Pancreas (tissue), 10 donors: ENCODE results near the gene AQP12B. TPM values are rescaled to one million over a fixed set of nuclear protein-coding genes. Genes with fewer than 3 reads are reported as not detected.

Source experiments
- ATAC-seq, 4 donors: fragments of 200-7000 bp; cut with Tn5 transposase; one replicate each; pipeline versions ENCODE4 v1.8.0 to v1.9.1; 2020; ENCODE audit warnings: mild to moderate bottlenecking in 4 of 4, moderate library complexity in 4 of 4
- DNase-seq, 6 donors: peaks; one replicate each; pipeline ENCODE4 v3.0.0-alpha.2; 2020
- FAIRE-seq: peaks from 2 replicates; lab custom pipeline; 2012; peaks lifted over from hg19 to GRCh38; lab: Jason Lieb, UNC
- H3K27ac ChIP-seq, 4 donors: fragments of 200-600 bp; sonication (generic); 1 replicate in 3 of 4; 2 replicates in 1 of 4; pipeline versions ENCODE4 v1.5.0 to v1.8.0; 2020
- H3K27me3 ChIP-seq, 4 donors: fragments of 200-600 bp; one replicate each; pipeline ENCODE4 v1.8.0; 2021
- H3K36me3 ChIP-seq, 3 donors: fragments of 200-600 bp; sonication (generic) in 1 of 3; one replicate each; pipeline versions ENCODE4 v1.5.0 to v1.8.0; 2020 to 2021
- H3K4me1 ChIP-seq, 3 donors: fragments of 200-600 bp; one replicate each; pipeline ENCODE4 v1.8.0; 2021
- H3K4me3 ChIP-seq, 4 donors: fragments of 200-600 bp; sonication (generic) in 2 of 4; one replicate each; pipeline versions ENCODE4 v1.5.0 to v1.8.0; 2020 to 2021
- H3K9me3 ChIP-seq, 4 donors: fragments of 200-600 bp; one replicate each; pipeline ENCODE4 v1.8.0; 2021
- WGBS, 2 donors: extraction: QIAGEN DNeasy Blood & Tissue Kit; methylation state at CpG; one replicate each; pipeline ENCODE4 v1.1.7; 2013; 5-methylcytosine and 5-hydroxymethylcytosine counted together
- intact Hi-C, 3 donors: fragments of 100-400 bp; cut with DNase I; formaldehyde crosslinking; loops; one replicate each; pipeline versions ENCODE4 v1.11.1 to v1.14.2; 2022
- polyA plus RNA-seq, 2 donors: library from polyadenylated mRNA; stranded (reverse); fragments of 200-250 nt; gene quantifications; one replicate each; pipeline ENCODE4 v1.2.3, GENCODE V29; 2013
- total RNA-seq, 6 donors: library from RNA; stranded (reverse); fragmentation: NEBNext Ultra II Directional in 4 of 6; extraction: Animal tissue kit (Norgen Biotek cat#: 25700) in 4 of 6; gene quantifications; one replicate each; pipeline versions ENCODE4 v1.2.1 to v1.2.4, GENCODE V29; 2021 to 2023
- TF ChIP-seq, protein P1 (sequence below), 4 donors: fragments of 200-600 bp; sonication (generic) in 3 of 4; IDR thresholded peaks; one replicate each; pipeline versions ENCODE4 v1.5.0 to v1.8.0; 2021; ENCODE audit warnings: antibody characterized with exemption in 4 of 4
- donor health status: healthy with polysubstance abuse.
- donor health status: DM: no; HTN: no; CAD: no; lungs with moderate emphysema.
- donor health status: DM: no; HTN: no; CAD: no.
- donor health status: control.
- donor health status: control.
- donor health status: Bipolar disorder and iron deficiency.
- donor health status: DM: yes; HTN: yes; CAD: no.
- donor health status: DM: no; HTN: no; CAD: no.
- donor health status: DM: no; HTN: no; CAD: no.
- donor health status: DM: yes; HTN: yes; CAD: no.

The AQP12B gene
- total and polyA plus RNA-seq, 8 donors: 54.2 to 240 (median 154) TPM

DNA sequence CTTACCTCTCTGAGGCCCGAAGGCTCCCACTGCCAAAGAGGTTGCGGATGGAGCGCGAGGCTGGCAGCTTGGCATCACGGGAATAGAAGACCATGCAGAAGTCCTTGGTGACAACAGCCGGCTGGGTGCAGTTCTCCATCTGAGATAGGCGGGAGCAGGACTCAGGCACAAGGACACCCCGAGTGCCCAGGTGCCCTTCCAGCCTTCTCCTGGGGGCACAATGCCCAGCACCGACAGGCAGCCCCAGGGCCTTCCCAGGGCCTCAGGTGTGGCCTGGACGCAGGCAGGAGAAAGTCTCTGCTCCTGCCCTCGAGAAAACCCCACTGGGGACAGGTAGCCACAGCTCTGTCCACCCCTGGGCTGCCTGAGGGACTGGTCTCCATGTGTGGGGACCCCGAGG is 42.6 kb upstream of the AQP12B start:
- DNase-seq: peak in 1 of 6 donors; percentile 56
- WGBS, 2 donors: 86 to 94% methylated on average over 12 of the region's 12 CpGs
- Histone ChIP-seq H3K27ac (no peak overlapping the region), H3K9me3 (no peaks in the 10 kb centered on the region), H3K27me3 (no peaks in the 10 kb centered on the region), H3K4me1 (no peaks in the 10 kb centered on the region), H3K4me3 (no peak overlapping the region), H3K36me3 (peaks cover 0 to 4% (median 0%) of the 10 kb centered on the region in 3 donors)
- ATAC-seq: no peak
- intact Hi-C loops: no loop called here
- no peak for FAIRE-seq
- TF ChIP-seq, protein P1, sequence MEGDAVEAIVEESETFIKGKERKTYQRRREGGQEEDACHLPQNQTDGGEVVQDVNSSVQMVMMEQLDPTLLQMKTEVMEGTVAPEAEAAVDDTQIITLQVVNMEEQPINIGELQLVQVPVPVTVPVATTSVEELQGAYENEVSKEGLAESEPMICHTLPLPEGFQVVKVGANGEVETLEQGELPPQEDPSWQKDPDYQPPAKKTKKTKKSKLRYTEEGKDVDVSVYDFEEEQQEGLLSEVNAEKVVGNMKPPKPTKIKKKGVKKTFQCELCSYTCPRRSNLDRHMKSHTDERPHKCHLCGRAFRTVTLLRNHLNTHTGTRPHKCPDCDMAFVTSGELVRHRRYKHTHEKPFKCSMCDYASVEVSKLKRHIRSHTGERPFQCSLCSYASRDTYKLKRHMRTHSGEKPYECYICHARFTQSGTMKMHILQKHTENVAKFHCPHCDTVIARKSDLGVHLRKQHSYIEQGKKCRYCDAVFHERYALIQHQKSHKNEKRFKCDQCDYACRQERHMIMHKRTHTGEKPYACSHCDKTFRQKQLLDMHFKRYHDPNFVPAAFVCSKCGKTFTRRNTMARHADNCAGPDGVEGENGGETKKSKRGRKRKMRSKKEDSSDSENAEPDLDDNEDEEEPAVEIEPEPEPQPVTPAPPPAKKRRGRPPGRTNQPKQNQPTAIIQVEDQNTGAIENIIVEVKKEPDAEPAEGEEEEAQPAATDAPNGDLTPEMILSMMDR (IDR thresholded peaks at IDR 0.05): no peak

DNA sequence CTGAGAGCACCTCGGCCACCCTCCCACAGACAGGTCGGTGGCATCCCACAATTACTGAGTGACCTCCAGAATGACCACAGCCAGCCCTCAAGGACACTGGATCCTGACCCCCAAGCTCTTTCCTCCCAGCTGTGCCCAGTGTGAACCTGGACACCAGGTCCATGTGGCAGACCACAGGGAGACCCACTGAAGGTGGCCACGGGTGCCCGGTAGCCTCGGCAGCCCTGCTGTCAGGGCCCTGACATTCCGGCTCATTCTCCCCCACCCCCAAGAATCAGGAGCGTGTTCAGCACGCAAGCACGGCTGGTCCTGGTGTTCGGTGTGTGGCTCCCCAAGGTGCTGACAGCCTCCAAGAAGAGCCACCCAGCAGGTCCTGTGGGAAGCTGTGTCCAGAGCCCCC is 41.7 kb upstream of the AQP12B start:
- Histone ChIP-seq H3K27me3 (no peaks in the 10 kb centered on the region), H3K4me1 (no peaks in the 10 kb centered on the region), H3K27ac (no peak overlapping the region), H3K36me3 (peaks cover 0 to 4% (median 0%) of the 10 kb centered on the region in 3 donors), H3K9me3 (no peaks in the 10 kb centered on the region), H3K4me3 (no peak overlapping the region)
- FAIRE-seq (no peak), ATAC-seq (no peak), DNase-seq (peak in 1 of 6 donors; percentile 33)
- 90 to 92% methylated on average over 10 of the region's 10 CpGs for WGBS, 2 donors
- intact Hi-C loops: no loop called here
- TF ChIP-seq, protein P1 (IDR thresholded peaks at IDR 0.05): no peak

DNA sequence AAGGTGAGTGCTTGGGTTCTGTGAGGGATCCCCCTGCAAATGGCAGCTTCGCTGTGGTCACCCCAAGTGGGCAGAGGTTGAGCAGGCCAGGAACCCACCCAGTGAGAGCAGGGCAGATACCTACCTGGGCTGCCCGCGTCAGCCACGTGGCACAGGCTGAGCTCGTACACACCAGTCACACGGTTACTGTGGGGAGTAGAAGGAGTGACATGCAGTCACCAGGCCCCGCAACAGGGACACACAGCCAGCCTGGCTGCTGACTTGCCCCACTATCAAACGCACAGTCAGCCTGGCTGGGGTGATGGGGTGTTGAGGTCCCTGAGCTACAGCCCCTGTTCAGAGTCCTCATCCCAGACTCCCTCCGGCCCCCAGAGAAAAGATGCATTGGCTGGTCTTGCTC is 41.2 kb upstream of the AQP12B start:
- ATAC-seq: no peak
- DNase-seq: peak in 1 of 6 donors; percentile 61
- Histone ChIP-seq H3K27me3 (no peaks in the 10 kb centered on the region), H3K4me1 (no peaks in the 10 kb centered on the region), H3K27ac (no peak overlapping the region), H3K9me3 (no peaks in the 10 kb centered on the region), H3K4me3 (no peak overlapping the region), H3K36me3 (peaks cover 0 to 4% (median 0%) of the 10 kb centered on the region in 3 donors)
- no peak for FAIRE-seq
- intact Hi-C loops: no loop called here
- TF ChIP-seq, protein P1 (IDR thresholded peaks at IDR 0.05): no peak
- 96 to 97% methylated on average over 9 of the region's 9 CpGs for WGBS, 2 donors

DNA sequence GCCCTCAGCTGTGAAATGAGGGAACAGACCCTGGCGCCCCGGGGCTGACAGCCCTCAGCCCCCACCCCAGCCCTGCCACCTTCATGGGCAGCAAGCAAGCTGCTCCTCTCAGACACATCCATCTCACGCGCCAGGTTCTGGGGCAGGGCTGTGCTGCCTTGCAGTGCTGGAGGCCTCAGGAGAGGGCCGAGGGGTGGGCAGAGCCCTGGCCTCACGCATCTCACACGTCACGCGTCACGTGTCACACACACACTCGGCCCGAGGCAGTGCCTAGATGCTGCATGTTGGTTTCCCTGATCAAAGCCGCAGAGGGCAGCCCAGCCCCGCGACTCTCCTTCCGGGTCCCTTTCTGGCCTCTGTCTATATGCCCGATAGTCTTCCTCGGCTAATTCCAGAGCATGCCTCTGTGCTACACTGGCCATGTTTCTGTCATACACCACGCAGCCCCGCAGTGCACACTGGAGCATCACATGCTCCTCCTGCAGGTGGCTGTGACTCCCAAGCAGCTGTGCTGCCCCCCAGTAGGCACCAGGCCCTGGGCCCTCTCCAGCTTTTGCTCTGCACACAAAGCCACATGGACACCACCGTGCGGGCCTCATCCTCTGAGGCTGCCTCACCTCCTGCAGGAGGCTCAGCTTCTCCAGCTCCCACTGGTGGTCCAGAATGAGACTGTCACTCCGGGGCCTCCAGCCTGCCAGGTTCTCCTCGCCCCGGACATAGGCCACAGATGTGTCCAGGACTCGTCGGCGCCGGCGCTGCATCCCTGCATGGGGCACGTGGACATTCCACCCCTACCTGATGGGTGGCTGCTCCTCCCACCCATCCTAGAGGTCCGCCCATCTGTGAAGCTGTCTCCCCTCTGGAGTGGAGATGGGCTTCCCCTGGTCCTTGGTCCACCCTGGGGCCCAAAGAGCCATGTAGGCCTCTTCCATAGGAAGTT is 40.4 kb upstream of the AQP12B start:
- WGBS, 2 donors: 89 to 90% methylated on average over 30 to 32 of the region's 32 CpGs
- FAIRE-seq (no peak), DNase-seq (peak in 1 of 6 donors; percentile 61)

More for the DNA sequence above, 40.4 kb upstream of the AQP12B start:
- H3K4me1 ChIP-seq: no peaks in the 10 kb centered on the region
- H3K27ac ChIP-seq: no peak overlapping the region
- no peak overlapping the region for H3K4me3 ChIP-seq
- H3K9me3 ChIP-seq: no peaks in the 10 kb centered on the region
- H3K36me3 ChIP-seq: peaks cover 0 to 4% (median 0%) of the 10 kb centered on the region in 3 donors
- TF ChIP-seq, protein P1 (IDR thresholded peaks at IDR 0.05): no peak
- intact Hi-C loops: no loop called here
- no peak for ATAC-seq
- H3K27me3 ChIP-seq: no peaks in the 10 kb centered on the region
